B cell (primary cell): ENCODE measurements around the gene IPO4. TPM values are rescaled to one million over a fixed set of nuclear protein-coding genes. Genes with fewer than 3 reads are reported as not detected.

Source experiments
- ATAC-seq: fragments of 200-7000 bp; cut with Tn5 transposase; one replicate; pipeline ENCODE4 v1.10.0; 2021; ENCODE audit warnings: low read depth, mild to moderate bottlenecking, moderate number of reproducible peaks, moderate library complexity
- CTCF ChIA-PET: fragments of 350-600 bp; sonication (Branson Sonifier 250); formaldehyde crosslinking; loops from one replicate; lab custom pipeline; 2021; ENCODE audit warnings: antibody characterized with exemption, inconsistent platforms; lab: Charles Lee
- POLR2A ChIA-PET: fragments of 350-600 bp; sonication (Branson Sonifier 250); formaldehyde crosslinking; loops from one replicate; lab custom pipeline; 2021; ENCODE audit warnings: antibody characterized with exemption; lab: Charles Lee
- DNase-seq: peaks from one replicate; pipeline ENCODE4 v3.0.0; 2013
- H2AFZ ChIP-seq: 2 replicates; pipeline ENCODE4 v1.6.1; 2012; ENCODE audit warnings: mild to moderate bottlenecking, low read depth, low read length; ENCODE audit not compliant: insufficient read depth, poor library complexity, severe bottlenecking
- H3K27ac ChIP-seq, 2 donors: 1 replicate in 1 of 2; 2 replicates in 1 of 2; pipeline ENCODE4 v1.5.1; 2012 to 2013; ENCODE audit warnings: low read length in 2 of 2, mild to moderate bottlenecking in 2 of 2, moderate library complexity in 1 of 2
- H3K27me3 ChIP-seq, 4 experiments: fragments of 200-600 bp in 1 of 4; sonication (generic) in 1 of 4; replicated peaks in 1 of 4; 1 replicate in 2 of 4; 2 replicates in 2 of 4; pipeline versions ENCODE4 v1.6.1 to v1.7.0; 2013 to 2016; ENCODE audit warnings: low read length in 3 of 4, mild to moderate bottlenecking in 2 of 4, mixed read lengths in 1 of 4, moderate library complexity in 1 of 4; ENCODE audit not compliant: insufficient read depth in 4 of 4, control insufficient read depth in 3 of 4; ENCODE audit errors: control extremely low read depth in 1 of 4
- H3K36me3 ChIP-seq, 2 experiments: replicated peaks in 1 of 2; 1 replicate in 1 of 2; 2 replicates in 1 of 2; pipeline versions ENCODE4 v1.6.1 to v1.7.1; 2013; ENCODE audit warnings: low read length in 1 of 2; ENCODE audit not compliant: insufficient read depth in 2 of 2, control insufficient read depth in 1 of 2; ENCODE audit errors: control extremely low read depth in 1 of 2, extremely low read depth in 1 of 2
- H3K4me1 ChIP-seq, 2 donors: fragments of 200-600 bp in 1 of 2; sonication (generic) in 1 of 2; 1 replicate in 1 of 2; 2 replicates in 1 of 2; pipeline versions ENCODE4 v1.5.1 to v1.6.1; 2013 to 2017; ENCODE audit warnings: low read length in 2 of 2; ENCODE audit not compliant: control insufficient read depth in 2 of 2, insufficient read depth in 2 of 2
- H3K4me2 ChIP-seq: replicated peaks from 2 replicates; pipeline ENCODE3; 2012; ENCODE audit warnings: mild to moderate bottlenecking, low read depth, low read length; ENCODE audit not compliant: poor library complexity, severe bottlenecking
- H3K4me3 ChIP-seq, 5 experiments: fragments of 200-600 bp in 1 of 5; sonication (generic) in 1 of 5; 1 replicate in 3 of 5; 2 replicates in 2 of 5; pipeline versions ENCODE4 v1.5.1 to v1.7.0; 2011 to 2016; ENCODE audit warnings: low read length in 4 of 5, mild to moderate bottlenecking in 4 of 5, low read depth in 2 of 5, control low read depth in 1 of 5, moderate library complexity in 1 of 5; ENCODE audit not compliant: insufficient read depth in 1 of 5; ENCODE audit errors: control extremely low read depth in 1 of 5, extremely low read depth in 1 of 5
- H3K79me2 ChIP-seq: fragments of 200-600 bp; sonication (generic); one replicate; pipeline ENCODE4 v1.6.0; 2016; ENCODE audit warnings: low read length; ENCODE audit not compliant: control insufficient read depth, insufficient read depth
- H3K9ac ChIP-seq: fragments of 200-600 bp; sonication (generic); 2 replicates; pipeline ENCODE4 v1.6.1; 2017; ENCODE audit warnings: mild to moderate bottlenecking, low read length, moderate library complexity
- H3K9me3 ChIP-seq, 3 donors: one replicate each; pipeline versions ENCODE4 v1.6.1 to v1.7.1; 2013; ENCODE audit warnings: low read length in 2 of 3; ENCODE audit not compliant: control insufficient read depth in 2 of 3, insufficient read depth in 1 of 3; ENCODE audit errors: control extremely low read depth in 1 of 3
- H4K20me1 ChIP-seq: 2 replicates; pipeline ENCODE4 v1.6.0; 2012; ENCODE audit warnings: mild to moderate bottlenecking, low read length; ENCODE audit not compliant: insufficient read depth, control insufficient read depth, poor library complexity, severe bottlenecking
- H3K27ac Mint-ChIP-seq: one replicate; pipeline ENCODE4 v1.8.0; 2021; ENCODE audit warnings: mixed read lengths
- H3K27me3 Mint-ChIP-seq: one replicate; pipeline ENCODE4 v1.8.0; 2021; ENCODE audit warnings: mixed read lengths
- H3K4me1 Mint-ChIP-seq: one replicate; pipeline ENCODE4 v1.8.0; 2021; ENCODE audit warnings: mixed read lengths
- H3K4me3 Mint-ChIP-seq: one replicate; pipeline ENCODE4 v1.8.0; 2021; ENCODE audit warnings: mixed read lengths
- H3K9me3 Mint-ChIP-seq: one replicate; pipeline ENCODE4 v1.8.0; 2022; ENCODE audit warnings: mixed read lengths; ENCODE audit not compliant: insufficient read depth
- CTCF ChIP-seq: fragments of 200-600 bp; IDR thresholded peaks from one replicate; pipeline ENCODE4 v1.8.0; 2022; ENCODE audit warnings: antibody characterized with exemption, mild to moderate bottlenecking
- EZH2 ChIP-seq: IDR thresholded peaks from 2 replicates; pipeline ENCODE4 v1.6.1; 2012; ENCODE audit warnings: borderline replicate concordance, low read depth, mild to moderate bottlenecking, moderate library complexity, low read length; ENCODE audit not compliant: insufficient read depth, poor library complexity, severe bottlenecking
- WGBS: methylation state at CpG from one replicate; pipeline ENCODE4 v1.1.5; 2013; ENCODE audit warnings: missing lambda C conversion rate; ENCODE audit not compliant: insufficient coverage; 5-methylcytosine and 5-hydroxymethylcytosine counted together
- intact Hi-C: fragments of 100-400 bp; cut with micrococcal nuclease; formaldehyde crosslinking; loops from one replicate; pipeline ENCODE4 v1.10.0; 2022
- polyA plus RNA-seq: library from polyadenylated mRNA; depleted of rRNA; stranded (reverse); fragments of >200 nt; gene quantifications from 2 replicates; pipeline ENCODE4 v1.2.3, GENCODE V29; 2012
- total RNA-seq, 2 donors: library from RNA; stranded (reverse); fragments of 120-200 nt in 1 of 2; gene quantifications; 1 replicate in 1 of 2; 2 replicates in 1 of 2; pipeline versions ENCODE4 v1.2.3 to v1.2.4, GENCODE V29; 2013 to 2022

IPO4 gene
- total and polyA plus RNA-seq, 2 donors (not counting 1 experiment from before 2014, with no cell fraction given) = 28.3 to 35.0 TPM

DNA sequence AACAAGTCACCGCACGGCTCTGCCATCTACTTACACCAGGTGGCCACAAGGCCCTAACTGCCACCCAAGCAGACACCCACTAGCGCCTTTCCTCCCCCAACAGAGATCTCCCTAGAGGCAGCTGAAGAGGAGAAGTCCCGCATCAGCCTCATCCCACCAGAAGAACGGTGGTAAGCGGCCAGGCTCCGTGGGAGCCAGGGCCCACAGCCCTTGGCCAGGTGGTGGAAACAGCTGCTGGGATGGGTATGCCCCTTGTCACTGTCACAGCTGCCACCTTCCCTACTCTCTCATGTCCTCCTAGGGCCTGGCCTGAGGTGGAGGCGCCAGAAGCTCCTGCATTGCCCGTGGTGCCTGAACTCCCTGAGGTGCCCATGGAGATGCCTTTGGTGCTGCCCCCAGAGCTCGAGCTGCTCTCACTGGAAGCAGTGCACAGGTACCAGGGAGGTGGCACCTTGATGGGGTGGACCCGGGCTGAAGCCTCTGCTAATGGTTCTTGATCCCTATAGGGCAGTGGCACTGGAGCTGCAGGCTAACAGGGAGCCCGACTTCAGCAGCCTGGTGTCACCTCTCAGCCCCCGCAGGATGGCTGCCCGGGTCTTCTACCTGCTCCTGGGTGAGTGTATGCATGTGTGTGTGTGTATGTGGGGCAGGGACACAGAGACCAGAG lies 9.2 kb downstream of the IPO4 start:
- peaks cover 3 to 64% of the 10 kb centered on the region in 2 experiments for H3K36me3 ChIP-seq
- no peaks in the 10 kb centered on the region for H3K79me2 ChIP-seq
- no peak overlapping the region for H3K9ac ChIP-seq
- H3K9me3 ChIP-seq = no peaks in the 10 kb centered on the region
- TF ChIP-seq EZH2 (no peak), CTCF (no peak)
- H3K27me3 ChIP-seq = no peaks in the 10 kb centered on the region
- no peak overlapping the region for H2AFZ ChIP-seq
- intact Hi-C loops = no loop called here
- H3K4me3 ChIP-seq = no peak overlapping the region
- H3K27me3 Mint-ChIP-seq = no peaks in the 10 kb centered on the region
- WGBS = 73% methylated on average over 9 of the region's 14 CpGs
- no peak overlapping the region for H3K4me3 Mint-ChIP-seq
- CTCF ChIA-PET = interaction anchor here (1.0 to 1.2 kb wide), 2 partner anchors 85 to 129 kb away, joined by 3 read pairs; partner anchors contain the start of gene CIDEB
- POLR2A ChIA-PET = interaction anchor here (0.6 to 0.8 kb wide), 3 partner anchors 10 to 73 kb away, joined by 3 to 6 read pairs (median 5); partner anchors contain the start of gene MDP1
- no peak for ATAC-seq
- H3K4me1 Mint-ChIP-seq = peaks cover 8% of the 10 kb centered on the region
- no peak overlapping the region for H3K27ac ChIP-seq
- DNase-seq = no peak
- H3K4me2 ChIP-seq = no peak overlapping the region
- H3K4me1 ChIP-seq = no peaks in the 10 kb centered on the region
- H3K9me3 Mint-ChIP-seq = no peaks in the 10 kb centered on the region
- H4K20me1 ChIP-seq = no peaks in the 10 kb centered on the region
- no peak overlapping the region for H3K27ac Mint-ChIP-seq
